GM23338 (cell line): Measurements from ENCODE around the gene ALKAL2. TPM values are rescaled to one million over a fixed set of nuclear protein-coding genes. Genes with fewer than 3 reads are reported as not detected.

Experiments used
- ATAC-seq: fragments of 200-7000 bp; cut with Tn5 transposase; 3 replicates; pipeline ENCODE4 v1.9.1; 2020
- DNase-seq: peaks from one replicate; pipeline ENCODE4 v3.0.0-alpha.2; 2015; ENCODE audit warnings: low spot score
- H2AFZ ChIP-seq: fragments of 200-600 bp; sonication (generic); 2 replicates; pipeline ENCODE4 v1.8.0; 2016; ENCODE audit warnings: antibody characterized with exemption, mild to moderate bottlenecking, moderate library complexity
- H3F3A ChIP-seq: fragments of 200-600 bp; sonication (generic); replicated peaks from 2 replicates; pipeline ENCODE4 v1.8.0; 2017; ENCODE audit warnings: antibody characterized with exemption, mixed run types, low read depth
- H3K27ac ChIP-seq: fragments of 200-600 bp; sonication (generic); 2 replicates; pipeline ENCODE4 v1.6.1; 2016; ENCODE audit warnings: low read depth
- H3K27me3 ChIP-seq: fragments of 200-600 bp; sonication (generic); 2 replicates; pipeline ENCODE4 v1.8.0; 2016; ENCODE audit warnings: mild to moderate bottlenecking, mixed run types, moderate library complexity; ENCODE audit not compliant: insufficient read depth
- H3K36me3 ChIP-seq: fragments of 200-600 bp; sonication (generic); 2 replicates; pipeline ENCODE4 v1.8.0; 2016; ENCODE audit warnings: mild to moderate bottlenecking; ENCODE audit not compliant: insufficient read depth
- H3K4me1 ChIP-seq: fragments of 200-600 bp; sonication (generic); 2 replicates; pipeline ENCODE4 v1.8.0; 2016; ENCODE audit warnings: mild to moderate bottlenecking, moderate library complexity; ENCODE audit not compliant: insufficient read depth
- H3K4me2 ChIP-seq: fragments of 200-600 bp; sonication (generic); 2 replicates; pipeline ENCODE4 v1.7.1; 2017; ENCODE audit warnings: mixed run types
- H3K4me3 ChIP-seq: fragments of 200-600 bp; sonication (generic); 2 replicates; pipeline ENCODE4 v1.6.1; 2016; ENCODE audit warnings: mixed run types
- H3K79me2 ChIP-seq: fragments of 200-600 bp; sonication (generic); replicated peaks from 2 replicates; pipeline ENCODE4 v1.8.0; 2017; ENCODE audit warnings: mild to moderate bottlenecking; ENCODE audit not compliant: insufficient read depth
- H3K9me2 ChIP-seq: fragments of 200-600 bp; sonication (generic); 2 replicates; pipeline ENCODE4 v1.8.0; 2017; ENCODE audit not compliant: insufficient read depth
- H4K20me1 ChIP-seq: fragments of 200-600 bp; sonication (generic); replicated peaks from 2 replicates; pipeline ENCODE4 v1.8.0; 2017; ENCODE audit warnings: mild to moderate bottlenecking; ENCODE audit not compliant: insufficient read depth
- H3K27ac Mint-ChIP-seq: 2 replicates; pipeline ENCODE4 v1.8.0; 2020; ENCODE audit warnings: inconsistent platforms, mild to moderate bottlenecking, moderate library complexity, mixed read lengths
- H3K27me3 Mint-ChIP-seq: 3 replicates; pipeline ENCODE4 v1.8.0; 2022; ENCODE audit warnings: low read depth, mild to moderate bottlenecking, moderate library complexity, mixed read lengths, inconsistent platforms; ENCODE audit not compliant: insufficient read depth, poor library complexity
- H3K36me3 Mint-ChIP-seq: 3 replicates; pipeline ENCODE4 v1.8.0; 2021; ENCODE audit warnings: low read depth, mild to moderate bottlenecking, inconsistent platforms, moderate library complexity, mixed read lengths
- H3K4me1 Mint-ChIP-seq: 3 replicates; pipeline ENCODE4 v1.8.0; 2020; ENCODE audit warnings: mild to moderate bottlenecking, inconsistent platforms, mixed read lengths
- H3K4me3 Mint-ChIP-seq: 3 replicates; pipeline ENCODE4 v1.8.0; 2021; ENCODE audit warnings: moderate library complexity, mild to moderate bottlenecking, inconsistent platforms, mixed read lengths
- H3K9me3 Mint-ChIP-seq: 3 replicates; pipeline ENCODE4 v1.8.0; 2020; ENCODE audit warnings: moderate library complexity, mild to moderate bottlenecking, inconsistent platforms, mixed read lengths
- CREB1 ChIP-seq: fragments of 250-450 bp; sonication (Bioruptor Pico); IDR thresholded peaks from 2 replicates; pipeline ENCODE4 v1.5.0; 2020; ENCODE audit warnings: low read depth, mild to moderate bottlenecking, moderate library complexity
- ETS1 ChIP-seq: IDR thresholded peaks from 2 replicates; pipeline ENCODE4 v1.6.1; 2016; ENCODE audit warnings: antibody characterized with exemption
- EZH2 ChIP-seq: fragments of 200-600 bp; sonication (generic); IDR thresholded peaks from one replicate; pipeline ENCODE4 v1.8.0; 2017; ENCODE audit warnings: antibody characterized with exemption, mild to moderate bottlenecking, low read depth; ENCODE audit not compliant: unreplicated experiment
- EZH2phosphoT487 ChIP-seq: fragments of 200-600 bp; sonication (generic); IDR thresholded peaks from one replicate; pipeline ENCODE4 v1.8.1; 2018; ENCODE audit warnings: antibody characterized with exemption; ENCODE audit not compliant: unreplicated experiment
- NANOG ChIP-seq: IDR thresholded peaks from 2 replicates; pipeline ENCODE4 v1.6.1; 2016; ENCODE audit warnings: antibody characterized with exemption, borderline replicate concordance
- POLR2AphosphoS5 ChIP-seq: IDR thresholded peaks from 2 replicates; pipeline ENCODE4 v1.6.1; 2016; ENCODE audit warnings: antibody characterized with exemption, low read depth
- STAT1 ChIP-seq: IDR thresholded peaks from one replicate; pipeline ENCODE4 v1.6.1; 2016; ENCODE audit warnings: antibody characterized with exemption; ENCODE audit not compliant: unreplicated experiment
- ZNF114 ChIP-seq: fragments of 250-450 bp; sonication (Bioruptor Pico); IDR thresholded peaks from 2 replicates; pipeline ENCODE4 v1.5.0; 2020; ENCODE audit warnings: mild to moderate bottlenecking, moderate library complexity
- polyA plus RNA-seq: library from polyadenylated mRNA; unstranded; fragments of >200 nt; fragmentation: Nextera tagmentation; extraction: Ambion mirVana; gene quantifications from 2 replicates; pipeline ENCODE4 v1.2.1, GENCODE V29; 2016
- total RNA-seq: library from RNA; depleted of rRNA; stranded (reverse); fragments of >200 nt; shearing (Covaris generic); gene quantifications from 2 replicates; pipeline ENCODE4 v1.2.3, GENCODE V29; 2014
- TF ChIP-seq, protein P1 (sequence below): IDR thresholded peaks from one replicate; pipeline ENCODE4 v1.6.1; 2018; ENCODE audit warnings: antibody characterized with exemption; ENCODE audit not compliant: unreplicated experiment

The ALKAL2 gene
- total and polyA plus RNA-seq, 2 experiments from 2014 or later = 6.4 to 12.1 TPM

- Mint-ChIP-seq H3K36me3 (peaks cover 17% of the 10 kb centered on the region; the same call in 2 of the 3 replicates), H3K4me1 (peaks cover 42% of the 10 kb centered on the region), H3K4me3 (peak overlapping the region; percentile 23), H3K27ac (no peak overlapping the region), H3K27me3 (peaks cover 35% of the 10 kb centered on the region), H3K9me3 (no peaks in the 10 kb centered on the region; the same call in 2 of the 3 replicates)
- Histone ChIP-seq H3K27ac (0 out of 2 replicates have a peak overlapping the region, but pooled peaks have one; percentile 4), H3K9me2 (no peaks in the 10 kb centered on the region), H2AFZ (no peak overlapping the region), H3F3A (peaks cover 15% of the 10 kb centered on the region), H3K4me1 (peaks cover 43% of the 10 kb centered on the region), H3K79me2 (0 out of 2 replicates have a peak, but pooled peaks cover under 1% of the 10 kb centered on the region), H4K20me1 (no peaks in the 10 kb centered on the region; the same call in 1 of the 2 replicates), H3K36me3 (0 out of 2 replicates have a peak, but pooled peaks cover 7% of the 10 kb centered on the region), H3K4me2 (peak overlapping the region; percentile 84), H3K4me3 (no peak overlapping the region; the same call in 1 of the 2 replicates), H3K27me3 (peaks cover 42% of the 10 kb centered on the region)
- peak; percentile 59 for DNase-seq
- TF ChIP-seq STAT1 (no peak), NANOG (no peak)
- TF ChIP-seq, protein P1, sequence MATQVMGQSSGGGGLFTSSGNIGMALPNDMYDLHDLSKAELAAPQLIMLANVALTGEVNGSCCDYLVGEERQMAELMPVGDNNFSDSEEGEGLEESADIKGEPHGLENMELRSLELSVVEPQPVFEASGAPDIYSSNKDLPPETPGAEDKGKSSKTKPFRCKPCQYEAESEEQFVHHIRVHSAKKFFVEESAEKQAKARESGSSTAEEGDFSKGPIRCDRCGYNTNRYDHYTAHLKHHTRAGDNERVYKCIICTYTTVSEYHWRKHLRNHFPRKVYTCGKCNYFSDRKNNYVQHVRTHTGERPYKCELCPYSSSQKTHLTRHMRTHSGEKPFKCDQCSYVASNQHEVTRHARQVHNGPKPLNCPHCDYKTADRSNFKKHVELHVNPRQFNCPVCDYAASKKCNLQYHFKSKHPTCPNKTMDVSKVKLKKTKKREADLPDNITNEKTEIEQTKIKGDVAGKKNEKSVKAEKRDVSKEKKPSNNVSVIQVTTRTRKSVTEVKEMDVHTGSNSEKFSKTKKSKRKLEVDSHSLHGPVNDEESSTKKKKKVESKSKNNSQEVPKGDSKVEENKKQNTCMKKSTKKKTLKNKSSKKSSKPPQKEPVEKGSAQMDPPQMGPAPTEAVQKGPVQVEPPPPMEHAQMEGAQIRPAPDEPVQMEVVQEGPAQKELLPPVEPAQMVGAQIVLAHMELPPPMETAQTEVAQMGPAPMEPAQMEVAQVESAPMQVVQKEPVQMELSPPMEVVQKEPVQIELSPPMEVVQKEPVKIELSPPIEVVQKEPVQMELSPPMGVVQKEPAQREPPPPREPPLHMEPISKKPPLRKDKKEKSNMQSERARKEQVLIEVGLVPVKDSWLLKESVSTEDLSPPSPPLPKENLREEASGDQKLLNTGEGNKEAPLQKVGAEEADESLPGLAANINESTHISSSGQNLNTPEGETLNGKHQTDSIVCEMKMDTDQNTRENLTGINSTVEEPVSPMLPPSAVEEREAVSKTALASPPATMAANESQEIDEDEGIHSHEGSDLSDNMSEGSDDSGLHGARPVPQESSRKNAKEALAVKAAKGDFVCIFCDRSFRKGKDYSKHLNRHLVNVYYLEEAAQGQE = no peak
- peak; percentile 1; the same call in 1 of the 3 replicates for ATAC-seq
These were observed 2.4 kb downstream of the ALKAL2 start for GRCh38 chr2:285531-285930.

DNA sequence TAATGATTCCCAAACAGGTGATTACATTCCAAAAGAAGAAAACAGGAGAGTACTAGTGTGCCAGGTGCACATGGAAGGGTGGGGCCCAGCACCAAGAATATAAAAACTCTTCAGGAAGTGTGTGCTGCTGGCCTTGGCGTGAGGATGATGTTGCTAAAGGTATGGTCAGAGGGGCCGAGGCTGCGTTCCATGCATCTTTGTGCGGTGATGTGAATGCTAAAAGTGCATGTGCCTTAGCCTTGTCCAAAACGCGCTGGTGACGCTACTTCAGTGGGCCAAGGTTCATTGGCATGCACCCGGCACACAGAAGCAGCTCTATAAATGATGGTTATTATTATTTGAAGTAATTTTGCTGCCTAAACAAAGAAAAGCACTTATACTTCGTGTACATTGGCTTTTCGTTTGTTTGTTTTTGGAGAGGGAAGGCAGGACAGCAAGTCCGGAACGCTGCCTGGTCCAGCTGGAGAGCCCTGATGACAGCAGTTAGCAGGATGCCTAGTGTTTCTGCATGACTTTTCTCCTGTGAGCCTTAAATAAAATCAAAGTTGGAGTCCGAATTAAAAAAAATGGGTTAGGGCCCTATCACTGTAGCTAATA is 2.9 kb downstream of the ALKAL2 start:
- H3F3A ChIP-seq = peaks cover 15% of the 10 kb centered on the region
- peaks cover 43% of the 10 kb centered on the region for H3K4me1 ChIP-seq
- DNase-seq (no peak), ATAC-seq (no peak)
- peaks cover 6% of the 10 kb centered on the region; the same call in 1 of the 2 replicates for H3K79me2 ChIP-seq
- Mint-ChIP-seq H3K27ac (no peak overlapping the region), H3K4me3 (peak overlapping the region; percentile 18; the same call in 1 of the 3 replicates), H3K9me3 (no peaks in the 10 kb centered on the region; the same call in 2 of the 3 replicates), H3K27me3 (peaks cover 33% of the 10 kb centered on the region), H3K36me3 (peaks cover 19% of the 10 kb centered on the region; the same call in 2 of the 3 replicates), H3K4me1 (peaks cover 42% of the 10 kb centered on the region)
- peak overlapping the region; percentile 33; the same call in 1 of the 2 replicates for H3K4me3 ChIP-seq
- H4K20me1 ChIP-seq = no peaks in the 10 kb centered on the region; the same call in 1 of the 2 replicates
- 0 out of 2 replicates have a peak, but pooled peaks cover 12% of the 10 kb centered on the region for H3K36me3 ChIP-seq
- no peak overlapping the region for H2AFZ ChIP-seq
- H3K9me2 ChIP-seq = no peaks in the 10 kb centered on the region
- peak overlapping the region; percentile 84 for H3K4me2 ChIP-seq
- H3K27ac ChIP-seq = 0 out of 2 replicates have a peak overlapping the region, but pooled peaks have one; percentile 4
- H3K27me3 ChIP-seq = peaks cover 37% of the 10 kb centered on the region
- TF ChIP-seq ETS1 (no peak), ZNF114 (no peak), STAT1 (no peak), POLR2AphosphoS5 (no peak), NANOG (no peak), EZH2phosphoT487 (no peak), EZH2 (no peak), CREB1 (no peak)
- TF ChIP-seq, protein P1 = no peak
